GM12878 (cell line): ENCODE results near the gene ENOX1. TPM values are rescaled to one million over a fixed set of nuclear protein-coding genes. Genes with fewer than 3 reads are reported as not detected.

Experiments used
- ATAC-seq: fragments of 200-7000 bp; cut with Tn5 transposase; 3 replicates; pipeline ENCODE4 v1.9.1; 2020; ENCODE audit warnings: mild to moderate bottlenecking, moderate library complexity
- BruUV-seq: library from RNA; stranded (reverse); fragments of 400-500 nt; replicated peaks from 2 replicates; lab custom pipeline; 2021; lab: Mats Ljungman, UMichigan
- CTCF ChIA-PET: fragments of 300-600 bp; sonication (Branson Sonifier 250); formaldehyde crosslinking; extraction: SDS; loops from one replicate; lab custom pipeline; 2021; ENCODE audit warnings: inconsistent platforms; lab: Yijun Ruan, JAX
- POLR2A ChIA-PET: fragments of 350-600 bp; formaldehyde crosslinking; extraction: SDS; loops from one replicate; lab custom pipeline; 2021; ENCODE audit warnings: inconsistent platforms; lab: Charles Lee
- RAD21 ChIA-PET: fragments of 300-600 bp; sonication (Branson Sonifier 250); formaldehyde crosslinking; loops from one replicate; lab custom pipeline; 2023; ENCODE audit warnings: antibody characterized with exemption; ENCODE audit not compliant: unreplicated experiment; lab: Charles Lee
- SMC1A ChIA-PET: fragments of 300-600 bp; sonication (Branson Sonifier 250); formaldehyde crosslinking; loops from one replicate; lab custom pipeline; 2023; ENCODE audit not compliant: unreplicated experiment, uncharacterized antibody; lab: Charles Lee
- DNase-seq: peaks from one replicate; pipeline ENCODE4 v3.0.0-alpha.2; 2011; ENCODE audit warnings: low read depth, low spot score
- FAIRE-seq: peaks from 3 replicates; lab custom pipeline; 2011; peaks lifted over from hg19 to GRCh38; lab: Jason Lieb, UNC
- H2AFZ ChIP-seq: 2 replicates; pipeline ENCODE4 v1.6.0; 2011; ENCODE audit warnings: low read depth, low read length, control low read depth; ENCODE audit not compliant: control insufficient read depth
- H3K27ac ChIP-seq: 2 replicates; pipeline ENCODE4 v1.5.1; 2011; ENCODE audit warnings: control low read depth; ENCODE audit not compliant: control insufficient read depth, insufficient read depth
- H3K27me3 ChIP-seq, 2 experiments: replicated peaks in 1 of 2; 2 replicates each; pipeline versions ENCODE4 v1.6.0 to v1.6.1; 2011; ENCODE audit warnings: low read length in 1 of 2; ENCODE audit not compliant: control insufficient read depth in 2 of 2, insufficient read depth in 2 of 2
- H3K36me3 ChIP-seq, 2 experiments: 2 replicates each; pipeline ENCODE4 v1.5.1; 2011; ENCODE audit warnings: low read length in 1 of 2; ENCODE audit not compliant: control insufficient read depth in 2 of 2, insufficient read depth in 2 of 2
- H3K4me1 ChIP-seq: 2 replicates; pipeline ENCODE4 v1.6.1; 2011; ENCODE audit warnings: mild to moderate bottlenecking, low read length, moderate library complexity, mixed read lengths; ENCODE audit not compliant: control insufficient read depth, insufficient read depth
- H3K4me2 ChIP-seq: 2 replicates; pipeline ENCODE4 v1.6.0; 2011; ENCODE audit warnings: control low read depth; ENCODE audit not compliant: control insufficient read depth, insufficient read depth
- H3K4me3 ChIP-seq: fragments of 200-600 bp; sonication (generic); 2 replicates; pipeline ENCODE4 v1.5.1; 2016
- H3K79me2 ChIP-seq: 2 replicates; pipeline ENCODE4 v1.6.0; 2011; ENCODE audit warnings: low read length; ENCODE audit not compliant: control insufficient read depth, insufficient read depth
- H3K9ac ChIP-seq: 2 replicates; pipeline ENCODE4 v1.8.0; 2011; ENCODE audit warnings: low read length, control low read depth, mixed read lengths; ENCODE audit not compliant: control insufficient read depth, insufficient read depth
- H3K9me3 ChIP-seq: replicated peaks from 3 replicates; pipeline ENCODE4 v1.5.1; 2011; ENCODE audit warnings: mild to moderate bottlenecking, low read length; ENCODE audit not compliant: control insufficient read depth, insufficient read depth
- H4K20me1 ChIP-seq: 2 replicates; pipeline ENCODE4 v1.6.0; 2011; ENCODE audit not compliant: control insufficient read depth, insufficient read depth
- BACH1 ChIP-seq: fragments of 450-650 bp; IDR thresholded peaks from 2 replicates; pipeline ENCODE4 v1.6.1; 2017; ENCODE audit warnings: mild to moderate bottlenecking, borderline replicate concordance
- CBX5 ChIP-seq: sonication (generic); IDR thresholded peaks from 2 replicates; pipeline ENCODE4 v1.6.1; 2016; ENCODE audit warnings: low read depth, moderate library complexity, mild to moderate bottlenecking, inconsistent platforms
- EZH2 ChIP-seq: IDR thresholded peaks from 2 replicates; pipeline ENCODE4 v1.6.1; 2012; ENCODE audit warnings: low read depth, mild to moderate bottlenecking, control low read depth, inconsistent platforms, low read length, borderline replicate concordance; ENCODE audit not compliant: control insufficient read depth
- MEF2B ChIP-seq: fragments of 450-650 bp; IDR thresholded peaks from 2 replicates; pipeline ENCODE4 v1.6.1; 2018; ENCODE audit warnings: mild to moderate bottlenecking, moderate library complexity; ENCODE audit not compliant: partially characterized antibody, poor library complexity, severe bottlenecking
- MTA3 ChIP-seq: IDR thresholded peaks from 2 replicates; pipeline ENCODE4 v1.6.1; 2012; ENCODE audit warnings: low read length, inconsistent platforms, borderline replicate concordance
- RAD51 ChIP-seq: fragments of 450-650 bp; IDR thresholded peaks from 2 replicates; pipeline ENCODE4 v1.6.1; 2016; ENCODE audit warnings: moderate library complexity, mild to moderate bottlenecking, inconsistent platforms
- SMAD5 ChIP-seq: IDR thresholded peaks from 2 replicates; pipeline ENCODE4 v1.6.1; 2016; ENCODE audit warnings: antibody characterized with exemption, low read depth
- SRF ChIP-seq, 2 experiments: IDR thresholded peaks; 2 replicates each; pipeline ENCODE4 v1.6.1; 2011; ENCODE audit warnings: low read depth in 2 of 2, low read length in 2 of 2, mild to moderate bottlenecking in 1 of 2, moderate library complexity in 1 of 2
- TBL1XR1 ChIP-seq: IDR thresholded peaks from 2 replicates; pipeline ENCODE4 v1.6.1; 2012; ENCODE audit warnings: low read depth, low read length, improper control_type of control experiment
- ZNF207 ChIP-seq: fragments of 450-650 bp; IDR thresholded peaks from 2 replicates; pipeline ENCODE4 v1.6.1; 2014; ENCODE audit warnings: antibody characterized with exemption, mild to moderate bottlenecking, borderline replicate concordance
- WGBS: methylation state at CpG from one replicate; pipeline ENCODE4 v1.1.6; 2016; ENCODE audit warnings: low lambda C conversion rate; ENCODE audit not compliant: insufficient replicate concordance, insufficient coverage; ENCODE audit errors: missing lambda C conversion rate; 5-methylcytosine and 5-hydroxymethylcytosine counted together
- in situ Hi-C: fragments of 300-500 bp; cut with MboI; formaldehyde crosslinking; loops from 9 replicates; pipeline ENCODE4 v1.14.3; 2018; ENCODE audit warnings: mixed read lengths
- intact Hi-C: fragments of 100-400 bp; cut with micrococcal nuclease; formaldehyde crosslinking; loops from one replicate; pipeline ENCODE4 v1.14.2; 2022; ENCODE audit not compliant: unreplicated experiment
- polyA plus RNA-seq, 11 experiments: library from polyadenylated mRNA; depleted of rRNA in 4 of 11; unstranded in 6 of 11; stranded (reverse) in 5 of 11; fragments of >200 nt; fragmentation: Nextera tagmentation in 4 of 11; fragmentation: Illumina TruSeq in 1 of 11; extraction: Ambion mirVana in 4 of 11; extraction: Trizol in 1 of 11; gene quantifications; 1 replicate in 1 of 11; 2 replicates in 10 of 11; pipeline versions ENCODE4 v1.2.1 to v1.2.3, GENCODE V29; 2011 to 2016; ENCODE audit warnings: inconsistent platforms in 2 of 11, missing spikeins in 2 of 11, low read depth in 1 of 11
- total RNA-seq, 4 experiments: library from RNA; depleted of rRNA in 3 of 4; stranded (reverse); fragments of >200 nt in 3 of 4; fragmentation: Illumina TruSeq in 1 of 4; extraction: Trizol in 1 of 4; gene quantifications; 2 replicates each; pipeline versions ENCODE4 v1.2.1 to v1.2.3, GENCODE V29; 2013 to 2021
- TF ChIP-seq, protein P1 (sequence below): IDR thresholded peaks from 2 replicates; pipeline ENCODE4 v1.6.1; 2011; ENCODE audit warnings: borderline replicate concordance, low read depth, mild to moderate bottlenecking, moderate library complexity, low read length; ENCODE audit not compliant: insufficient read depth, poor library complexity, severe bottlenecking
- TF ChIP-seq, protein P2 (sequence below): fragments of 450-650 bp; conservative IDR thresholded peaks from 2 replicates; pipeline ENCODE4 v1.6.1; 2017; ENCODE audit warnings: mild to moderate bottlenecking, moderate library complexity
- TF ChIP-seq, protein P3 (sequence below): IDR thresholded peaks from 2 replicates; pipeline ENCODE4 v1.6.1; 2011; ENCODE audit warnings: mild to moderate bottlenecking, low read depth, low read length, moderate library complexity; ENCODE audit not compliant: insufficient replicate concordance
- TF ChIP-seq, protein P4 (sequence below): fragments of 450-650 bp; IDR thresholded peaks from 2 replicates; pipeline ENCODE4 v1.6.1; 2018; ENCODE audit warnings: borderline replicate concordance, mild to moderate bottlenecking; ENCODE audit not compliant: partially characterized antibody

The ENOX1 gene
- total and polyA plus RNA-seq, 10 of the 15 experiments (the other 5 are each of a cell fraction or from before 2014, with no cell fraction given) = 0.11 to 0.26 (median 0.15) TPM

DNA sequence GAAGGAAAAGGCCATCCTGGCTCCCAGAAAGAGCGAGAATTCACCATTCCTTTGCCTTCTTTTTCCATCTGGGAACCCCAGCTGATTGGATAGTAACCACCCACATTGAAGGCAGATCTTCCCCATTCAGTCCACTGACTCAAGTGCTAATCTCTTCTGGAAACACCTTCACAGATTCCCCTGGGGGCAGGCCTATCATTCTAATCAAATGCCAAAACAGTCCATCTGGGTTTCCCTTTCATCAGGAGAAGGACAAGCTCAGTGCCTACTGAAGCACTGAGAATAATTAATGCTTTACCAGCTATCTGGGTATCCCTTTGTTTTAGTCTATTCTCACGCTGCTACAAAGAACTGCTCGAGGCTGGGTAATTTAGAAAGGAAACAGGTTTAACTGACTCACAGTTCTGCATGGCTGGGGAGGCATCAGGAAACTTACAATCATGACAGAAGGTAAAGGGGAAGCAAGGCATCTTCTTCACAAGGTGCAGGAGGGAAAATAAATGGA is 293.2 kb downstream of the ENOX1 start:
- intact Hi-C loops = no loop called here
- Histone ChIP-seq H2AFZ (no peak overlapping the region), H4K20me1 (no peaks in the 10 kb centered on the region), H3K4me1 (no peaks in the 10 kb centered on the region), H3K4me2 (no peak overlapping the region), H3K36me3 (no peaks in the 10 kb centered on the region), H3K27me3 (no peaks in the 10 kb centered on the region; a peak in 2 of 4 replicates), H3K27ac (no peak overlapping the region), H3K4me3 (no peak overlapping the region), H3K79me2 (no peaks in the 10 kb centered on the region), H3K9ac (no peak overlapping the region), H3K9me3 (no peaks in the 10 kb centered on the region)
- ATAC-seq = no peak
- CTCF ChIA-PET = no interaction called here
- WGBS = 14% methylated on average over 3 of the region's 3 CpGs
- no peak for DNase-seq
- RAD21 ChIA-PET = no interaction called here
- POLR2A ChIA-PET = no interaction called here
- BruUV-seq = no TSS peak
- FAIRE-seq = no peak
- in situ Hi-C loops = no loop called here
- SMC1A ChIA-PET = no interaction called here
- TF ChIP-seq, protein P1, sequence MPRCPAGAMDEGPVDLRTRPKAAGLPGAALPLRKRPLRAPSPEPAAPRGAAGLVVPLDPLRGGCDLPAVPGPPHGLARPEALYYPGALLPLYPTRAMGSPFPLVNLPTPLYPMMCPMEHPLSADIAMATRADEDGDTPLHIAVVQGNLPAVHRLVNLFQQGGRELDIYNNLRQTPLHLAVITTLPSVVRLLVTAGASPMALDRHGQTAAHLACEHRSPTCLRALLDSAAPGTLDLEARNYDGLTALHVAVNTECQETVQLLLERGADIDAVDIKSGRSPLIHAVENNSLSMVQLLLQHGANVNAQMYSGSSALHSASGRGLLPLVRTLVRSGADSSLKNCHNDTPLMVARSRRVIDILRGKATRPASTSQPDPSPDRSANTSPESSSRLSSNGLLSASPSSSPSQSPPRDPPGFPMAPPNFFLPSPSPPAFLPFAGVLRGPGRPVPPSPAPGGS = no peak
- TF ChIP-seq SMAD5 (no peak), BACH1 (no peak), MTA3 (no peak), MEF2B (no peak), RAD51 (no peak), EZH2 (no peak), ZNF207 (no peak), SRF (IDR thresholded peaks at IDR 0.05; ENCODE audit: low read depth in 2 of 2, low read length in 2 of 2) (no peak), TBL1XR1 (no peak), CBX5 (no peak)
- TF ChIP-seq, protein P2, sequence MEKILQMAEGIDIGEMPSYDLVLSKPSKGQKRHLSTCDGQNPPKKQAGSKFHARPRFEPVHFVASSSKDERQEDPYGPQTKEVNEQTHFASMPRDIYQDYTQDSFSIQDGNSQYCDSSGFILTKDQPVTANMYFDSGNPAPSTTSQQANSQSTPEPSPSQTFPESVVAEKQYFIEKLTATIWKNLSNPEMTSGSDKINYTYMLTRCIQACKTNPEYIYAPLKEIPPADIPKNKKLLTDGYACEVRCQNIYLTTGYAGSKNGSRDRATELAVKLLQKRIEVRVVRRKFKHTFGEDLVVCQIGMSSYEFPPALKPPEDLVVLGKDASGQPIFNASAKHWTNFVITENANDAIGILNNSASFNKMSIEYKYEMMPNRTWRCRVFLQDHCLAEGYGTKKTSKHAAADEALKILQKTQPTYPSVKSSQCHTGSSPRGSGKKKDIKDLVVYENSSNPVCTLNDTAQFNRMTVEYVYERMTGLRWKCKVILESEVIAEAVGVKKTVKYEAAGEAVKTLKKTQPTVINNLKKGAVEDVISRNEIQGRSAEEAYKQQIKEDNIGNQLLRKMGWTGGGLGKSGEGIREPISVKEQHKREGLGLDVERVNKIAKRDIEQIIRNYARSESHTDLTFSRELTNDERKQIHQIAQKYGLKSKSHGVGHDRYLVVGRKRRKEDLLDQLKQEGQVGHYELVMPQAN = no peak
- TF ChIP-seq, protein P3, sequence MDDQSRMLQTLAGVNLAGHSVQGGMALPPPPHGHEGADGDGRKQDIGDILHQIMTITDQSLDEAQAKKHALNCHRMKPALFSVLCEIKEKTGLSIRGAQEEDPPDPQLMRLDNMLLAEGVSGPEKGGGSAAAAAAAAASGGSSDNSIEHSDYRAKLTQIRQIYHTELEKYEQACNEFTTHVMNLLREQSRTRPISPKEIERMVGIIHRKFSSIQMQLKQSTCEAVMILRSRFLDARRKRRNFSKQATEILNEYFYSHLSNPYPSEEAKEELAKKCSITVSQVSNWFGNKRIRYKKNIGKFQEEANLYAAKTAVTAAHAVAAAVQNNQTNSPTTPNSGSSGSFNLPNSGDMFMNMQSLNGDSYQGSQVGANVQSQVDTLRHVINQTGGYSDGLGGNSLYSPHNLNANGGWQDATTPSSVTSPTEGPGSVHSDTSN = no peak
- TF ChIP-seq, protein P4, sequence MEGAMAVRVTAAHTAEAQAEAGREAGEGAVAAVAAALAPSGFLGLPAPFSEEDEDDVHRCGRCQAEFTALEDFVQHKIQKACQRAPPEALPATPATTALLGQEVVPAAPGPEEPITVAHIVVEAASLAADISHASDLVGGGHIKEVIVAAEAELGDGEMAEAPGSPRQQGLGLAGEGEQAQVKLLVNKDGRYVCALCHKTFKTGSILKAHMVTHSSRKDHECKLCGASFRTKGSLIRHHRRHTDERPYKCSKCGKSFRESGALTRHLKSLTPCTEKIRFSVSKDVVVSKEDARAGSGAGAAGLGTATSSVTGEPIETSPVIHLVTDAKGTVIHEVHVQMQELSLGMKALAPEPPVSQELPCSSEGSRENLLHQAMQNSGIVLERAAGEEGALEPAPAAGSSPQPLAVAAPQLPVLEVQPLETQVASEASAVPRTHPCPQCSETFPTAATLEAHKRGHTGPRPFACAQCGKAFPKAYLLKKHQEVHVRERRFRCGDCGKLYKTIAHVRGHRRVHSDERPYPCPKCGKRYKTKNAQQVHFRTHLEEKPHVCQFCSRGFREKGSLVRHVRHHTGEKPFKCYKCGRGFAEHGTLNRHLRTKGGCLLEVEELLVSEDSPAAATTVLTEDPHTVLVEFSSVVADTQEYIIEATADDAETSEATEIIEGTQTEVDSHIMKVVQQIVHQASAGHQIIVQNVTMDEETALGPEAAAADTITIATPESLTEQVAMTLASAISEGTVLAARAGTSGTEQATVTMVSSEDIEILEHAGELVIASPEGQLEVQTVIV = no peak
